Endothelial cell of umbilical vein (primary cell): ENCODE measurements around the gene CSTF3.

Experiments
- CTCF ChIP-seq, 2 donors: IDR thresholded peaks; 1 replicate in 1 of 2; 2 replicates in 1 of 2; pipeline ENCODE4 v1.5.1; 2011; ENCODE audit warnings: low read length in 2 of 2, mild to moderate bottlenecking in 2 of 2, moderate library complexity in 2 of 2, control low read depth in 1 of 2, inconsistent platforms in 1 of 2, low read depth in 1 of 2; ENCODE audit not compliant: insufficient read depth in 1 of 2; ENCODE audit errors: extremely low read depth in 1 of 2
- EZH2 ChIP-seq: IDR thresholded peaks from 2 replicates; pipeline ENCODE4 v1.6.1; 2012; ENCODE audit warnings: borderline replicate concordance, low read depth, mild to moderate bottlenecking, moderate library complexity, low read length, inconsistent platforms; ENCODE audit not compliant: severe bottlenecking
- POLR2A ChIP-seq: IDR thresholded peaks from 2 replicates; pipeline ENCODE4 v1.6.1; 2012; ENCODE audit warnings: low read depth, mild to moderate bottlenecking, control low read depth, low read length

- TF ChIP-seq CTCF (IDR thresholded peaks at IDR 0.05; ENCODE audit: extremely low read depth in 1 of 2, insufficient read depth in 1 of 2, low read depth in 1 of 2, low read length in 2 of 2) (no peak), EZH2 (no peak), POLR2A (no peak)
Measured at GRCh38 chr11:33125025-33125424, 36.3 kb downstream of the CSTF3 start.
